ENCODE data around the gene FRRS1.

- no peak for TF ChIP-seq CTCF (IDR thresholded peaks at IDR 0.05)
- TF ChIP-seq EP300 (IDR thresholded peaks at IDR 0.05) = no peak
- no peak for TF ChIP-seq ATOH8 (CRISPR knock-in tag; IDR thresholded peaks at IDR 0.05; ENCODE audit: low read depth)
- TF ChIP-seq BCL3 (IDR thresholded peaks at IDR 0.05) = no peak
- no peak for TF ChIP-seq MYC (IDR thresholded peaks at IDR 0.05; ENCODE audit: borderline replicate concordance, low read length)
- no peak for TF ChIP-seq HMGXB4 (CRISPR knock-in tag; IDR thresholded peaks at IDR 0.05; ENCODE audit: borderline replicate concordance)
- TF ChIP-seq ESRRA (IDR thresholded peaks at IDR 0.05; ENCODE audit: borderline replicate concordance, low read length) = no peak
- no peak for TF ChIP-seq CEBPB (IDR thresholded peaks at IDR 0.05)
- no peak for TF ChIP-seq PBX3 (IDR thresholded peaks at IDR 0.05)
Observed at GRCh38 chr1:99677416-99677815, 89.0 kb downstream of the FRRS1 start.

Data from A549 (cell line).